Hypothalamus (tissue), 51 donors: ENCODE measurements around the gene CCDC74B.
A peak's percentile ranks its signal among the peaks of the same experiment; 100 is the strongest.
"Not testable (repeated sequence)": the region's sequence is repeated elsewhere in the genome, so short reads cannot be mapped to it uniquely, and the experiment has no call there.

Source experiments
- DNase-seq, 51 donors: peaks; one replicate each; lab custom pipeline; 2025; lab: John Stamatoyannopoulos, UW

CCDC74B gene

DNA sequence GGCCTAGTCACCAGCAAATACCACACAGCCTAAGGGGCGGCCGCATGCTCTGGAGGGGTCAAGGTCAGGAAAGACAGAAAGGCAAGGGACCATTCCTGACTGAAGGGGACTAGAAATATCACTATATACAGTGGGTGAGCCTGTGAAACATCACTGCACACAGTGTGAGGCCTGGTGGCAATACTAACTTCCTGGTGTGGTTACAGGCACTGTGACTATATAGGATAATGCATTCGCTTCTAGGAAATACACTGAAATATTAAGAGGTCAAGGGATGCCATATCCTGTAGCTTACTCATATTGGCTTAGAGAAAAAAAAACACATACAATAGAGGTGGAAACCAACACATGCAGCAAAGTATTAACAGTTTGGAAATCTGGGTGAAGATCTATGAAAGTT lies 24.3 kb upstream of the CCDC74B start:
- DNase-seq: not testable (repeated sequence)

DNA sequence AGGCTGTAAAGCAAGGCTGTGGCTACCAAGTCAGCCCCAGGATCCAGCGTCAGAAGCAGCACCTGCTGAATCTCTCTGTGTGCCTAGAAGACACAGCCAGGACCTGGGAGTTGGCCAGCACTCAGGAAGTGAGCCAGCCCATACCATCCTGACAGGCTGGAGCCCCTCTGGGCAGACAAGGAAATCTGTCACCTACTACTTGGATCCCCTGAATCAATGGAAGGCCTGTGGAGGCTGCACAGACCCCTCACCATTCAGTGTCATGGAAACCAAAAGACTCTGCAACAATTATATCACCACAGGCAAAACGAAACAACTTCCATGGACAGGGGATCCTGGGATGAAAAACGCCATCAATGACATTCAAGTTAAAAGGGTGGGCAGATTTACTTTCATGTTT lies 21.7 kb upstream of the CCDC74B start:
- not testable (repeated sequence) for DNase-seq

DNA sequence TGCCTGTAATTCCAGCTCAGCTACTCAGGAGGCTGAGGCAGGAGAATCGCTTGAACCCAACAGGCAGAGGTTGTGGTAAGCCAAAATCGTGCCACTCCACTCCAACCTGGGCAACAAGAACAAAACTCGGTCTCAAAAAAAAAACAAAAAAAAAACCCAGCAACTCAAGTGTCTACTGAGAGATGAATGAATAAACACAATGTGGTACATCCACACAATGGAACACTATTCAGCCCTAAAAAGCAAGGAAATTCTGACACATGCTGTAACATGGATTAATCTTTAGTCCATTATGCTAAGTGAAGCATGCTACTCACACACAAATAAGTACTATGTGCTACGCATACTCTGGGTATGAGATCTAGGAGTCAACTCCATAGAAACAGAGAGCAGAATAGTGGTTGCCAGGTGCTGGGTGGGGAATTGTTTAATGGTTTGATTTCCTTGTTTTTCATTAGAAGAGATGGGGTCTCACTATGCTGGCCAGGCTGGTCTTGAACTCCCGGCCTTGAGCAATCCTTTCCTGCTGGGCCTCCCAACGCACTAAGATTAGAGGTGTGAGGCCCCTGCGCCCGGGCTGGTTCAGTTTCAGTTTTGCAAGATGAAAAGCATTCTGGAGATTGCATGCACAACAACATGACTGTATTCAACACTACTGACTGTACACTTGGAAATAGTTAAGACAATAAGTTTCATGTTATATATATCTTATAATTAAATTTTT lies 20.5 kb upstream of the CCDC74B start:
- DNase-seq: no peak

DNA sequence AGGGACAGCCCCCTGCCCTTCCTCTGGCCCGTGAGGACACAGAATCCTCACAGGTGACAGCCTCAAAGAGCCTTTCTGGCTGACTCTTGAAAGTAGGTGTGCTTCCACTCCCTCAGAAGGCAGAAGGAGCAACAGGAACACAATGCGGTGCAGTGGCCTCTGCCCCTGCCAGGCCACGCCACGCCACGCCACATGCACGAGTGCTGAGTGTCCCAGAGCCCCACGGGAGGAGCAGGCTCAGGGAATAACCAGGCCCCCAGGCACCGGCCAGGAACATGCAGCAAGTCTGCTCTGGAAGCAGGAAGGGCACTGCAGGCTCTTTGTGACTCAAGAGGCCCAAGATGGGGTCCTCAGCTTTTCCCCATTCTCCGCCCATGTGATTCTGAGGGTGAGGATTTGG lies 18.1 kb upstream of the CCDC74B start:
- no peak for DNase-seq

DNA sequence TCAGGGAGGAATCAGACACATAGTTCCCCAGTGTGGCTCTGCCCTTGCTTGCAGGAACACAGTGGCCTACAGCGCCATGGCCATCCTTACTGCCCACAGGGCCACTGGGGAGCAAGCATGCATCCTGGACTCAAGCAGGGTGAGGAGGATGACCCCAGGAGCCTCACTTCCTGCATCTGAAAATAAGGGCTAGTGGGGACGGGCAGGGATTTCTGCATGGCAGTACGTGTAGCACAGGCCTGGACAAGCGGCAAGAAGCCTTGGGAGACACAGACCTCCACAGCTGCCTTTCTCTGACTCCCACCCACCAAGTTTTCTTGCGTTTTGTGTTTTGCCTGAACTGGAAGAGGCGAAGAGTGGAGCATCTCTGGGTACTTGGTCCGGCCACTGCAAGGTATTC lies 17.6 kb upstream of the CCDC74B start:
- not testable (repeated sequence) for DNase-seq

DNA sequence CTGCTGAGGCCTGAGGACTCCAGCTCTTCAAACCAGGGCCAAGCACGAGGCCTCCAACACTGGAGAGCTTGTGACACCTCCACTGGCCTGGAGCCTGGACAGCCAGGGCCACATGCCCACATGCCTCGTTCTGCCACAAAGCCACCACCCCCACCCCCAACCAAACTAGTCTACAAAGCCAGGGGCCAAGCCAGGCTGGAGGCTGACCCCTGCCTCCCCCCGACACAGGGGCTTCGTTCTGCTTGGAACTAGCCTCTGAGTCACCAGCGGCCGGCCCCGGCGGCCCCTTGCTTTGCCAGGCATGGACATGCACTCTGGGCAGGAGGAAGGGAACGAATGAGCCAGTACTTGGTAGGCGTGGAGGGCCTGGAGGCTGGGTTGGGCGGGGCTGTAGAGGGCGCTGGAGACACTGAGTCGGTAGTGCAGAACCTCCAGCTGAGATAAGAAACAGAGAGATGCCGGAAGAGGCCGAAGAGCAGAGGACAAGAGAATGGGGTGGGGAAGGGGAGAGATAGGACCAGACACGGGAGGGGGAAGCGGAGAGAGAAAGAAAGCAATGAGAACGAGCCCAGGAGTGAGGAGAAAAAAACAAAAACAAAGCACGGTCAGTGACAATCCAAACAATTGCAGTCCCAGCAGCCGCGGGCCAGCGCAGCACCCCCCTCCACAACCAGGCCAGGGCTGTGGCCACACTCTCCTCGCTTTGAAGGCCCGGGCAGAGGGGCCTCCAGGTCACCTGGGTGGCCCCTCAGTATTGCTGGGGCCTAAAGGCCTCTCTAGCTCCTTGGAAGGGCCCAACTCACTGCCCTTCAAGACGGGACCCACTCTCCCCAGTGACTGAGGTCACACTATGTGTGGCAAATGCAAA lies 16.2 kb upstream of the CCDC74B start:
- DNase-seq: peak in 20 of 51 donors; percentile 6 to 80 (median 32)

DNA sequence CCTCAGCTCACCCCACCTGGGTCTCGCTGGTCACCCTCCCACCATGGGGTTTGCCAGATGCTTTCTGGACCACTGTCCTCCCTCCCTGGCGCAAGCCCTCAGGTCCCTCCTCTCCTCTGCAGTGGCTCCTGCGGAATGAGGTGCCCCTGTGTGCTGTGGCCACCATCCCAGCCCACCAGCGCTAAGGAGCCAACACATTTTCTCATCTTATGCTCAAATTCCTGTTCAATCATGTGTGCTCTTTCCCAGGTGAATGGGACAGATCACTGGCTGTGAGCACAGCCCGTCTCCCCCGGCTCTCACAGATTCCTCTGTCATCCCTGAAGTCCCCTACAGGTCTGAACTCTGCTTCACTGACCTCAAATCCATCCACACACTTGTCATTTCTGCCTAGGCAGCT lies 15.2 kb upstream of the CCDC74B start:
- DNase-seq: no peak

DNA sequence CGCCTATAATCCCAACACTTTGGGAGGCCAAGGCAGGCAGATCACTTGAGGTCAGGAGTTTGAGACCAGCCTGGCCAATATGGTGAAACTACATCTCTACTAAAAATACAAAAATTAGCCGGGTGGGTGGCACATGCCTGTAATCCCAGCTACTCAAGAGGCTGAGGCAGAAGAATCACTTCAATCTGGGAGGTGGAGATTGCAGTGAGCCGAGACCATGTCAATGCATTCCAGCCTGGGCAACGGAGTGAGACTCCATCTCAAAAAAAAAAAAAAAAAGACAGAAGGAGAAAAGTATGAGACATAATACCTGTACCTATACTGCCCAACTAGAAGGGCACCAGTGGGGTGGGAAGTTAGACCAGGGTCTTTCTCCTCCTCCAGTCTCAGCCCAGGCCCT lies 14.5 kb upstream of the CCDC74B start:
- not testable (repeated sequence) for DNase-seq

DNA sequence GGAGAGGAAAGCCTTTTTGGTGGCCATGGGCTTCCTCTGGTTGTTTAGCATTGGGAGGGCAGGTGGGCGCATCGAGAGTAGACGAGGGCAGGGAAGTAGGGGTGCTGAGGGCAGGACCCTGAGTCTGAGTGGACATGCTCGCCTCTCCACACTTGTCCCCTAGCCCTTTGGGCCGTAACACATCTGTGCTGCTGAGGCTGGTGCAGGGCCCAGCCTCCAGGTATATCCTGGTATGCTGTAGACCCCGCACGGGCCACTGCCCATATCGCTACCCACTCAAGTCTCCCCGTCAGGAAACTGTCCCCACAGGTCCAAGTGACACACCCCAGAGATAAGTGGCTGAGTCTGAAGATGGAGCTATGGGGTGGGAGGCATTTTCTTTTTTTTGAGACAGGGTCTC lies 13.7 kb upstream of the CCDC74B start:
- DNase-seq: no peak

DNA sequence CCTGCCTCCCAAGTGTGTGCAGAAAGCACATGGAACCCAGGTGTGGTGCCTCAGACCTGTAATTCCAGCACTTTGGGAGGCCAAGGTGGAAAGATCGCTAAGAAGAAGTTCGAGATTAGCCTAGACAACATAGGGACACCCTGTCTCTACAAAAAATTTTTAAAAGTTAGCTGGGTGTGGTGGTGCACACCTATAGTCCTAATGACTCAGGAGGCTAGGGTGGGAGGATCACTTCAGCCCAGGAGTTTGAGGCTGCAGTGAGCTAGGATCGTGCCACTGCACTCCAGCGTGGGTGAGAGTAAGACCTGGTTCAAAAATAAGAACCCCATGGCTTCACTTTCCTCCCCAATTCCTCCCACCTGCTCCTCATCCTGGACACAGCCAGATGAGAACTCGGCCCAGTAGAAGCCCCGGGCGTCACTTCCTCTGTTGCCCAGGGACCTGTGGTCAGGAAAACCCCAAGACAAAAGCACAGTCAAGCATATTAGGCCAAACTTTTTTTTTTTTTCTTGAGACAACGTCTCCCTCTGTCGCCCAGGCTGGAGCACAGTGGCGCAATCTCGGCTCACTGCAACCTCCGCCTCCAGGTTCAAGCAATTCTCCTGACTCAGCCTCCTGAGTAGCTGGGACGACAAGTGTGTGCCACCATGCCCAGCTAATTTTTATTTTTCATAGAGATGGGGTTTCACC lies 13.1 kb upstream of the CCDC74B start:
- not testable (repeated sequence) for DNase-seq

DNA sequence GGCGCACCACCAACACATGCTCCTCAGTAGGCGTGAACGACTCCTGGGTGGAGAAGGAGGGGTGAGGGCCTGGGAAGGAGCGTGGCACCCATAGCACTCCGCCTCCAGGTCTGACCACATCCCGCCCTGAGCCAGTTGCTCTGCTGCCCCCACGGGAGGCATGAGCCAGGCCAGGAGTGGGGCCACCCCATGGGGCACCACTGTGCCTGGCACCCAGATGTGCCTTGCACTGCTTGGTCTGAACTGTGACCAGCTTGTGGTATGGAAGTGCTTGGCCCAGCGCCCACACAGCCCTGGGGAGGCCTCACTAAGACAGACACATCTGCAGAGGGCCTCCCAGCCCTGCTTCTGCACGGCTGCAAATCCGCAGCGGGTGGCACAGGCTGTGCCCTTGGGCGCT lies 12.4 kb upstream of the CCDC74B start:
- not testable (repeated sequence) for DNase-seq

DNA sequence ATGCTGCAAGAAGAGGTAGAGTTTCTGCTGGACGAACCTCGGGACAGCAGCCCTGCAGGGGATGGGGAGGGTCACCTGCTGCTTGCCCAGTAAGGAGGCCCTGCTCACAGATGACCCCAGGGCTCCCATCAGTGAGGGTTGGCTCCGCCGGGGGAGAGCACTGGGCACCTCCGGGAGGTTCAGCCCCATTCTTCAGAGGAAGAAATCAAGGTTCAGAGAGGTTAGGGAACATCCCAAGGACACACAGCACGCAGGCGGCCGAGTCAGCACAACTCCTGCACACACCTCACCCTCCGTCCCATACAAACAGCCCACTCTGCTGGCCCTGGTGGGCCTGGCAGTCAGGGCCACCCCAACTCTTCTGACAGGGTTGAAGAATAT lies 11.7 kb upstream of the CCDC74B start:
- DNase-seq: no peak

DNA sequence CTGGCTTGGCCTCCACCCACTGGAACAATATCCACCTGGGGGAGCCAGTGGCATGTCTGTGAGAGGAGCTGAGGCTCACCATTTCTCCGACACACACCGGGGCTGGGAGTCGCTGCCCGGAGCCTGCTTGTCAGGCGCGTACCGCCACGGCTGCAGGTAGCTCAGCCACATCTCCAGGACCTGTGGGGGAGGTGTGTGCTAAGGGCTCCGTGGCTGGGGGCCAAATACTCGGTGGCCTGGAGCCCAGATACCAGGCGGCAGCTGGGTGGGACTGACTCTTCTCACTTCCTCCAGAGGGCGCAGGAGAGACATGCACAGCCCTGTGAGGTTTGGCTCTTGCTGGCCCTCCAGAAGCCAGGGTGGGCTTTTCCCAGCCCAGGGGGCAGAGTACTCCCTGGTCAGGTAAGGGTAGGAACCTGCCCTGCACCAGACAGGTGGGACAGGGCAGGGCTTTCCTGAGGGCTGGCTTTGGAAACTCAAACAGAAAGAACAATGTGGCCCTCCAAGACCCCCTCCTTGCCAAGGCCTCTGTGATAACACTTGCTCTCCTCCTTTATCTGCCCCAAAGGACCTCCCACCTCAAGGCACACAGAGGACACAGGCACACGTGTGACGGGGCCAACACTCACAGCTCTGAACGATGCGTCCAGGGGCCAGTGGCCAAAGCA lies 11.2 kb upstream of the CCDC74B start:
- DNase-seq: peak in 18 of 51 donors; percentile 3 to 39 (median 23)

DNA sequence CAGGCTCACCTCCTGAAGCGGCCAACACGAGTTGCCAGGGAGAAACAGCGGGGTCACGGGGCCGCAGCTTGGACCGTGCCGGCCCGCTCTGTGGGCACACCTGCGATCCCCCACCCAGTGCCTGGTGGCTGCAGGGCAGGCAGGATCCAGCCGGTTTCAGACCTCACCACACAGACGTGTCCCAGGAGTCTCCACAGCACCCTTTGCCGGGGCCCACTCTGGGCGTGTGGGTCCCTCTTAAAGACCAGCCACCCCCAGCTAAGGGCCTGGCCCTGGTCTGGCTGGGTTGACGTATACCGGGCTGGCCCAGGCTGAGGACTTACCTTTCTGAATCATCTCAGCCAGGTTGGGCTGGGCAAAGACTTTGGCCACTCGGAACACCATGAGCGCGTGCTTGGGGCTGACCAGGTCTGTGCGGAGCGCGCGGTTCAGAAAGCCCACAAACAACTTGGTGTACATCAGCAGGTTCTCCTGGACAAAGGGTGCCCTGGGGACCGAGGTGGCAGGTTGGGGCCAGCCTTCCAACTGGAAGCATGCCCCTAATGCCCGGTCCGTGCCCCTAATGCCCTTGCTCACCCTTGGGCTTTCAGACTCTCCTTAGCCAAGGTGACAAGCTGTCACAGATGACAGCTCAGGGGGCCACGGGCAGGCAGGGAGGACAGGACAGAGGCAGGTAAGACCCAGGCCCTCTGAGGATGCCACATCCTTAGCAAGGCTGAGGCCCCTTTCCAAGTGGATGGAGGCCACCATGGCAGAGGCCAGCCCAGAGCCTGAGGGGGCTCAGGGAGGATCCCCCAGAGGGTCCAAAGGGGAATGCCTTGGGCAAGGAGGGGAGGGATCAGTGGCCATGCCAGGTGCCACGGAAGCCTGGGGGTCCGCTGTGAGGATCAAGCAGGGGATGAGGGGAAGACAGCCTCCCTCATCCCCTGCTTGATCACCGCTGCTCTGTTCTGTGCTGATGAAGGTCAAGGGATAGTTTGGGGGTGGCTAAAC lies 10.2 kb upstream of the CCDC74B start:
- no peak for DNase-seq

DNA sequence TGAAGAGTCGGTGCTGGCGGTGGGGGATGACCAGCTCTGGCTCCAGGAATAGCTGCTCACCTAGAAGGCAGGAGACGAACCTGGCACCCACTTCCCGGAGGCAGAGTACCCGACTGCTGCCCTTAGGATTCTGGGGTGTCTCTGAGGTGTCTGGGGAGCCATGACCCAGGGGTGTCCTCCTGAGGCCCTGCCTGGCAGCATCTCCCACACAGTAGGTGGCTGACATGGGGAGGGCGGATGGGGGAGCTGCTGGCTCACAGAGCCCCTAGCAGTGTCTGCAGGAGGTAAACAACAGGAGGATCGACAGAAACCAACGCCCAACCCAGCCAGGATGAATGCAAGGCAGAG lies 9.5 kb upstream of the CCDC74B start:
- not testable (repeated sequence) for DNase-seq

DNA sequence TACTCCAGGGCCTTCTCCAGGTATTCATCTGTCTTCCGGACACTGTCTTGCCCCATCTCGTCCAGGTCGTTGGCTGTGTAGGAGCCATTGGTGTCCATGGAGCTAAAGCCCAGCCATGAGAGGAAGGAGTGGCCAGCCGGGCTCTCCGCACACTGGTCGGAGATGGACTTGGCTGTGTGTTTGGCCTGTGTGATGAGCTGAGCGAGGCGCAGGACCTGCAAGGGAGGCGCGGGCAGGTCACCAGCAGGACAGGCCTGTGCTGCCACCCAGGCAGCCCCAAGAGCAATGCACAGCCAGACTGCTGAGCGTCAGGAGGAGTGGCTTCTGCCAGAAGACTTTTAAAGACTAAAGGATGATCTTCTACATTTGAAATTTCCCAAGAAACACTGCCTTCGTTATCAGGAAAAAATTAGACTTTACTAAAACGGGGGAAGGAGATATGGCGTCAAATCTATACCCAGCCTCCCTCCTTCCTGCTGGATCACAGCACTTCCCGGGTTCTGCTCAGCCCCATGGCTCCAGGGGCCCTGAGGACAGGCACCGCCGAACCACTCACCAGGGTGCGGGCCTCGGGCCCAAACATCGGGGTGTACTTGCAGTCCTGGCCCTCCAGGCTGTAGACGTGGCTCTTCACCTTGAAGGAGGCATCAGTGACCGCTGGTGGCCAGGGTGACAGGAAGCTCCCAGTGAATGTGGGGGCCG lies 9.0 kb upstream of the CCDC74B start:
- DNase-seq: not testable (repeated sequence)

DNA sequence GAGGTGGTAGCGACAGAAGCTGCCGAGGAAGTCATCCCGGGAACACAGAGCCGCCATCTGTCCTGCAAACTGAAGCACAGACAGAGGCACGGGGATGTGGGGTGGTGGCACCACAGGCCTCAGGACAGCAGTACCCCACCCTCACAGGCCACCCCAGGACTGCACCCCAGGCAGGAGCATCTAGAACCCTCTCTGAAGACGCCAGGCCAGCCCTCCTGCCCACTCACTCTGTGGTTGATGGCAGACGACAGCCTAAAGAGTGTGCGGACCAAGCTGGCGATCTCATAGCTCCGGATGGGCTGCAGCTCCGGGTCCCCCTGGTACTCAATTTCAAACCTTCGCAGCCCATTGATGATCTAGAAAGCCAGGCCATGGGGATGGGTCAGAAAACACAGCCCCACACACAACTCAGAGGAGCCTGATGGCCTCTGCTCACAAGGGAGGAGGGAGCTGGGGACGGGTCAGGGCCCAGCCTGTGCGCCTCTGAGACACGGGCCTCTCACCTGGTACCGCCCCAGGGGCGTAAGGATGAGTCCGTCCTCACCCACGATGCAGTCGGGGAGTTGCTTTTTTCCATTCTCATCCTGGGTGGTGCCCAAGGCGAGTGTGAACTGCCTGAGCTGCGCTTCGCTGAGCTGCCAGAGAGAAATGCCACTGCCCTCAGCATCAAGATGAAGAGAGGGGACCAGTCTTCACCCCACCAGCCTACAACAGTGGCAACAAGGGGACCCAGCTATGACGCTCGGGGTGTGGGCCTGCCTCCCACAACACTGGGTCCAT lies 8.1 kb upstream of the CCDC74B start:
- no peak for DNase-seq

DNA sequence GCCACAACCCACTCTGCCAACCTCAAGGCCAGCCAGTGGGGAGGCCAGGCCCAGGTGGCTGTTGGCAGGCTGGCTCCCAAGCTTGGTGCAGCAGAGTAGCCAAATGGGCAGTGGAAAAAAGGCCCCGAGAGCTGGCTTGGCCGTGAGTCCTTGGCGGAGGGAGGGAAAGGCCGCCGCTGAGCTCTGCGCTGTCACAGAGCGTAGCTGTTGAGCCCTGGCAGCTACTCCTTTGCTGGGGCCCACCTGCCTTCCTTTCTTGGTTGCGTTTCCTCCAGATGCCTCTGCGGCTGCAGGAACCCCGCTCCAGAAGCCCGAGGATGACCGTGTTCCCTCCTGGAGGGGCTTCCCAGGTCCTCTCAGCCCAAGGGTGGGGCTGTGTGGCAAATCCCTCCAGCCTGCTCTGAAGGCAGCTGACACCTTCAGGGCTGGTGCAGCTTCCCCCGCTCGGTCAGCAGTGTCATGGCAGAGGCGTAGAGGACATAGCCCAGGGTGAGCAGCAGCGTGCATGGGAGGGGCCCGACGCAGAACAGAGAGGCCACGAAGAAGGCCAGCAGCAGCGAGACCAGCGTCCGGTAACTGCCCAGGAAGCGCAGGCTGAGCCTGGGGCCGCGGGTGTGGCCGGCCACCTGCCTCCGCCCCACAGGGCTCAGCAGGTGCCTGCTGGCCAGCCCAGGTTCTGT lies 7.4 kb upstream of the CCDC74B start:
- peak in 1 of 51 donors; percentile 9 for DNase-seq
